GM20000 (cell line): ENCODE measurements around the gene PRKCZ.
"Not testable (repeated sequence)": the region's sequence is repeated elsewhere in the genome, so short reads cannot be mapped to it uniquely, and the experiment has no call there.

Experiments used
- DNase-seq: peaks from one replicate; pipeline ENCODE4 v3.0.0; 2012; ENCODE audit warnings: low spot score
- TF ChIP-seq, protein P1 (sequence below): IDR thresholded peaks from 2 replicates; pipeline ENCODE4 v1.5.1; 2012; ENCODE audit warnings: mild to moderate bottlenecking, control low read depth; ENCODE audit errors: extremely low read depth, missing control alignments

The PRKCZ gene

GRCh38 chr1:2146836-2147517 lies 96.8 kb downstream of the PRKCZ start:
- TF ChIP-seq, protein P1, sequence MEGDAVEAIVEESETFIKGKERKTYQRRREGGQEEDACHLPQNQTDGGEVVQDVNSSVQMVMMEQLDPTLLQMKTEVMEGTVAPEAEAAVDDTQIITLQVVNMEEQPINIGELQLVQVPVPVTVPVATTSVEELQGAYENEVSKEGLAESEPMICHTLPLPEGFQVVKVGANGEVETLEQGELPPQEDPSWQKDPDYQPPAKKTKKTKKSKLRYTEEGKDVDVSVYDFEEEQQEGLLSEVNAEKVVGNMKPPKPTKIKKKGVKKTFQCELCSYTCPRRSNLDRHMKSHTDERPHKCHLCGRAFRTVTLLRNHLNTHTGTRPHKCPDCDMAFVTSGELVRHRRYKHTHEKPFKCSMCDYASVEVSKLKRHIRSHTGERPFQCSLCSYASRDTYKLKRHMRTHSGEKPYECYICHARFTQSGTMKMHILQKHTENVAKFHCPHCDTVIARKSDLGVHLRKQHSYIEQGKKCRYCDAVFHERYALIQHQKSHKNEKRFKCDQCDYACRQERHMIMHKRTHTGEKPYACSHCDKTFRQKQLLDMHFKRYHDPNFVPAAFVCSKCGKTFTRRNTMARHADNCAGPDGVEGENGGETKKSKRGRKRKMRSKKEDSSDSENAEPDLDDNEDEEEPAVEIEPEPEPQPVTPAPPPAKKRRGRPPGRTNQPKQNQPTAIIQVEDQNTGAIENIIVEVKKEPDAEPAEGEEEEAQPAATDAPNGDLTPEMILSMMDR = no peak
- no peak for DNase-seq

- not testable (repeated sequence) for DNase-seq
Measured at GRCh38 chr1:2147869-2148268, 97.7 kb downstream of the PRKCZ start.

DNA sequence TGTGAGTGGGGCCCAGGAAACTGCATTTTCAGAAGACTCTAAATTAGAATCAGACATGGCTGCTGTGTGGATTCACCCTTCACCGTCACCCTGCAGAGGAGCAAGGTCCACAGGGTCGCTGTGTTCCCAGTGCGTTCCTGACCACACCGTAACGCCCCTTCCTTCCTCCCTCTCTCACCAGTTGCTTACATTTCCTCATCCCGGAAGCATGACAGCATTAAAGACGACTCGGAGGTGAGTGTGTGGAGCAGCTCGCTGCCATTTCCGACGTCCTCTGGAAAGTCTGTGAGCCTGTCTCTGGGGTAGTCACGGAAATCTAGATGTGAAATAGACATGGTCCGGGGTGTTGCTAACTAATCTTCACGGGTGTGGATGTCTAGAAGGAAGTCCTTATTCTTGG lies 98.5 kb downstream of the PRKCZ start:
- no peak for DNase-seq
- TF ChIP-seq, protein P1 = no peak

DNA sequence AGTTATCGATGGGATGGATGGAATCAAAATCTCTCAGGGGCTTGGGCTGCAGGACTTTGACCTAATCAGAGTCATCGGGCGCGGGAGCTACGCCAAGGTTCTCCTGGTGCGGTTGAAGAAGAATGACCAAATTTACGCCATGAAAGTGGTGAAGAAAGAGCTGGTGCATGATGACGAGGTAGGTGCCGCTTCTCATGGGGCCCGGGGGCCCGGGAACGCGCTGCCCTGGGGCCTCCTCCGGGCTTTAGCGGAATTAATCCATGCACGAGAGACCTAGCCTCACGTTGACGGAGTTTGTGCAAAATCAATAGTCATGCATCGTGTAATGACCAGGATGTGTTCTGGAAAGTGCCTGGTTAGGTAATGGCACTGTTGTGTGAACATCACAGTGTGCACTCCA lies 100.6 kb downstream of the PRKCZ start:
- DNase-seq = no peak
- TF ChIP-seq, protein P1 = no peak

DNA sequence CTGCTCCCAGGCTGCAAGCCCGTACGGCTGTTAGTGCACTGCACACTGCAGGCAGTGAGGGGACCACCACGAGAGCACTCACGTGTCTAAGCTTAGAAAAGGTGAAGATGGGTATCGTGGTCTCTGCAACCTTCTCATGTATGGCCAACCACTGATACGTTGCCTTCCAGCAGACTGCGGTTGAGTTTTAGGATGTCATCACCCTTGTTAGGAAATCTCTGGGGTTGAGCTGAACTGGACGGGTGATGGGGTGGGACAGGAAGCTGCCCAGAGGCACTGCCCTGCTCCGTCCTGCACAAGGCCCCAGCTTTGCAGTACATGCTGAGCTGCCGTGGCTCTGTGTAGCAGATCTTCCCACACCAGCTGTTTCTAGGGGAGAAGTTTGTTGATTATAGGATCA lies 101.0 kb downstream of the PRKCZ start:
- DNase-seq = no peak
- TF ChIP-seq, protein P1 = no peak

- no peak for DNase-seq
- TF ChIP-seq, protein P1 = no peak
Measured at GRCh38 chr1:2151911-2152310, 101.7 kb downstream of the PRKCZ start.

DNA sequence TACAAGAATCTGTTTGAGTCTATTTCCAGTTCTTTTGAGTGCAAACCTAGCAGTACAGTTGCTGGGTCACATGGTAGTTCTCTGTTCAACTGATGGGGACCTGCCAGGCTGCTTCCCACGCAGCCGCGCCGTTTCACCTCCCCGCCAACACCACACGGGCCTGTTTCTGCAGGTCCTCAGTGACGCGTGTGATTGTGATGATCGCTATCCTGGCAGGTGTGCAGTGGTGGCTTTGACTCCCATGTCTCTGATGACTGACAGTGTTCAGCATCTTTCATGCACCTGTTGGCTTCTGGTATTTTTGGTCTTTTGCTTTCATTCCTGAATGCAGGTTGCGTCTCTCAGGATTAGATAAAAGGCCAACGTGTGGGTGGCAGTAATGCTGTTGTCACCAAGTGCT lies 102.7 kb downstream of the PRKCZ start:
- TF ChIP-seq, protein P1 = no peak
- DNase-seq = no peak

DNA sequence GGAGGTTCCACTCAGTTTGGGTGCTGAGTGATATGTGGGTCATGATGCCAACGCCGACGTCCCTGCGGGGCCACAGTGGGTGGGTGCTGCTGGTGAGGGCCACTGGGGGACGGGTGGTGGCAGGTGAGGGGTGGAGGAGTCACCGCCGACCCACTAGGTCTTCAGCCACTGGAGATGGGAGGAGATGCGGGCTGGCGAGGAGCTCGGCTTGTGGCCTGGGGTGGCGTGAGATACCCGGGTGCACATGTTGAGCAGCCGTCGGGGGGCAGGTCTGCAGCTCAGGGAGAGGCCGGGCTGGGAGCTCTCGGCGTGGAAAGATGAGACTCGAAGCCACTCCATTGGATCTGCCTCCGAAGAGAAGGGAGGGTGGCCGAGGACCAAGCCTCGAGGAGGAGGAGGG lies 103.8 kb downstream of the PRKCZ start:
- no peak for DNase-seq
- TF ChIP-seq, protein P1 = no peak
